Measurements from ENCODE around the gene VAV3. TPM values are rescaled to one million over a fixed set of nuclear protein-coding genes. Genes with fewer than 3 reads are reported as not detected.

Gene VAV3
- total RNA-seq, 1 donor from 2014 or later, result 12.3 TPM

- peaks cover 12% of the 10 kb centered on the region for H3K4me1 Mint-ChIP-seq (ENCODE audit: unreplicated experiment)
- no peaks in the 10 kb centered on the region for H3K27me3 Mint-ChIP-seq
- H3K4me3 Mint-ChIP-seq, result no peak overlapping the region
- H3K27ac Mint-ChIP-seq, result no peak overlapping the region
- H3K36me3 Mint-ChIP-seq, result no peaks in the 10 kb centered on the region
- no peaks in the 10 kb centered on the region for H3K9me3 Mint-ChIP-seq
- no peak for DNase-seq (ENCODE audit: extremely low spot score, unreplicated experiment)
- TF ChIP-seq CTCF (conservative IDR thresholded peaks at IDR 0.05), result no peak
These were observed 318.0 kb downstream of the VAV3 start for GRCh38 chr1:107647012-107647411.

- no peak for TF ChIP-seq CTCF (conservative IDR thresholded peaks at IDR 0.05)
- DNase-seq (ENCODE audit: extremely low spot score, unreplicated experiment), result no peak
- peaks cover 12% of the 10 kb centered on the region for H3K4me1 Mint-ChIP-seq (ENCODE audit: unreplicated experiment)
- H3K4me3 Mint-ChIP-seq, result no peak overlapping the region
- no peaks in the 10 kb centered on the region for H3K27me3 Mint-ChIP-seq
- H3K27ac Mint-ChIP-seq, result no peak overlapping the region
- H3K36me3 Mint-ChIP-seq, result peaks cover 9% of the 10 kb centered on the region
- H3K9me3 Mint-ChIP-seq, result no peaks in the 10 kb centered on the region
These were observed 321.2 kb downstream of the VAV3 start for GRCh38 chr1:107643766-107644165.

- Mint-ChIP-seq H3K36me3 (peaks cover 9% of the 10 kb centered on the region), H3K27ac (no peak overlapping the region), H3K27me3 (no peaks in the 10 kb centered on the region), H3K9me3 (no peaks in the 10 kb centered on the region), H3K4me3 (no peak overlapping the region), H3K4me1 (ENCODE audit: unreplicated experiment) (peaks cover 9% of the 10 kb centered on the region)
- no peak for TF ChIP-seq CTCF (conservative IDR thresholded peaks at IDR 0.05)
- no peak for DNase-seq (ENCODE audit: extremely low spot score, unreplicated experiment)
These were observed 324.8 kb downstream of the VAV3 start for GRCh38 chr1:107640207-107640606.

- no peak for TF ChIP-seq CTCF (conservative IDR thresholded peaks at IDR 0.05)
- no peaks in the 10 kb centered on the region for H3K4me1 Mint-ChIP-seq (ENCODE audit: unreplicated experiment)
- no peak overlapping the region for H3K4me3 Mint-ChIP-seq
- DNase-seq (ENCODE audit: extremely low spot score, unreplicated experiment), result no peak
- peaks cover 5% of the 10 kb centered on the region for H3K9me3 Mint-ChIP-seq
- no peaks in the 10 kb centered on the region for H3K27me3 Mint-ChIP-seq
- H3K27ac Mint-ChIP-seq, result no peak overlapping the region
- H3K36me3 Mint-ChIP-seq, result peaks cover 9% of the 10 kb centered on the region
These were observed 327.9 kb downstream of the VAV3 start for GRCh38 chr1:107637101-107637500.

- no peaks in the 10 kb centered on the region for H3K36me3 Mint-ChIP-seq
- no peak overlapping the region for H3K4me3 Mint-ChIP-seq
- no peak for TF ChIP-seq CTCF (conservative IDR thresholded peaks at IDR 0.05)
- no peak for DNase-seq (ENCODE audit: extremely low spot score, unreplicated experiment)
- no peak overlapping the region for H3K27ac Mint-ChIP-seq
- H3K4me1 Mint-ChIP-seq (ENCODE audit: unreplicated experiment), result no peaks in the 10 kb centered on the region
- H3K9me3 Mint-ChIP-seq, result peaks cover 5% of the 10 kb centered on the region
- H3K27me3 Mint-ChIP-seq, result no peaks in the 10 kb centered on the region
These were observed 331.4 kb downstream of the VAV3 start for GRCh38 chr1:107633596-107633995.
